BJ (cell line): ENCODE data around the gene TBPL2. TPM values are rescaled to one million over a fixed set of nuclear protein-coding genes. Genes with fewer than 3 reads are reported as not detected.

Experiments used
- CTCF ChIA-PET: fragments of 350-600 bp; formaldehyde crosslinking; extraction: SDS; loops from one replicate; lab custom pipeline; 2021; ENCODE audit warnings: antibody characterized with exemption, inconsistent platforms; lab: Yijun Ruan, JAX
- POLR2A ChIA-PET: fragments of 300-600 bp; sonication (Branson Sonifier 250); formaldehyde crosslinking; extraction: SDS; loops from one replicate; lab custom pipeline; 2021; ENCODE audit warnings: antibody characterized with exemption; lab: Charles Lee
- DNase-seq: peaks from one replicate; pipeline ENCODE4 v3.0.0-alpha.2; 2011; ENCODE audit warnings: low read depth
- H3K27me3 ChIP-seq: 2 replicates; pipeline ENCODE4 v1.6.0; 2011; ENCODE audit warnings: low read length; ENCODE audit not compliant: control insufficient read depth, insufficient read depth
- H3K36me3 ChIP-seq: 2 replicates; pipeline ENCODE4 v1.5.1; 2011; ENCODE audit warnings: low read length; ENCODE audit not compliant: control insufficient read depth, insufficient read depth
- H3K4me3 ChIP-seq: 2 replicates; pipeline ENCODE4 v1.5.1; 2011; ENCODE audit warnings: low read depth, mild to moderate bottlenecking, control low read depth, low read length
- CTCF ChIP-seq: IDR thresholded peaks from 2 replicates; pipeline ENCODE4 v1.5.1; 2011; ENCODE audit warnings: low read depth, mild to moderate bottlenecking, control low read depth, inconsistent platforms, low read length, moderate library complexity; ENCODE audit not compliant: insufficient read depth
- polyA plus RNA-seq: library from polyadenylated mRNA; depleted of rRNA; stranded (reverse); fragments of >200 nt; gene quantifications from 2 replicates; pipeline ENCODE4 v1.2.3, GENCODE V29; 2011

Gene TBPL2
- polyA plus RNA-seq, 1 experiment: not detected

DNA sequence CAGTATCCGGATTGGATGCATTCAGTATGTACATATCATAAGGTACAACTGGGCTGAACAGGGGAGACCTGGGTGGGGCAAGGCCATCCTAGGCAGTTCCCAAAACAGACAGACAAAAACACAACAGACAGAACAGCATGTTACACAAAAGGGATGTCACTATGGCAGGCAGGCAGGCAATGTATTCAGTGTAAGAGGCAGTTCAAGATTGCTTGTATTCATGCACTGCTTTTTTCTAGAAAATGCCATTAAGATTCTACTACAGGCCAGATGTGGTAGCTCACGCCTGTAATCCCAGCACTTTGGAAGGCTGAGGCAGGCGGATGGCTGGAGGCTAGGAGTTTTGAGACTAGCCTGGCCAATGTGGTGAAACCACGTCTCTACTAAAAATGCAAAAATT lies 3.5 kb downstream of the TBPL2 start:
- CTCF ChIA-PET: interaction anchor here (0.7 to 8.7 kb wide), 10 partner anchors 9 to 1050 kb away, joined by 3 to 71 read pairs (median 4); partner anchors contain the start of gene FBXO34

GRCh38 chr14:55436519-55436918 lies 3.9 kb downstream of the TBPL2 start:
- Histone ChIP-seq H3K36me3 (no peaks in the 10 kb centered on the region), H3K27me3 (peaks cover 4% of the 10 kb centered on the region; the same call in 1 of the 2 replicates), H3K4me3 (no peak overlapping the region)
- ChIA-PET POLR2A (no interaction called here), CTCF (interaction anchor here (1.1 to 8.7 kb wide), 4 partner anchors 9 to 1051 kb away, joined by 3 to 71 read pairs (median 6); no protein-coding TSS in a partner anchor)
- DNase-seq: no peak
- no peak for TF ChIP-seq CTCF

More for the DNA sequence above, 3.5 kb downstream of the TBPL2 start:
- Histone ChIP-seq H3K27me3 (peaks cover 4% of the 10 kb centered on the region; the same call in 1 of the 2 replicates), H3K36me3 (no peaks in the 10 kb centered on the region), H3K4me3 (no peak overlapping the region)
- POLR2A ChIA-PET: no interaction called here
- TF ChIP-seq CTCF: no peak
- DNase-seq: no peak

DNA sequence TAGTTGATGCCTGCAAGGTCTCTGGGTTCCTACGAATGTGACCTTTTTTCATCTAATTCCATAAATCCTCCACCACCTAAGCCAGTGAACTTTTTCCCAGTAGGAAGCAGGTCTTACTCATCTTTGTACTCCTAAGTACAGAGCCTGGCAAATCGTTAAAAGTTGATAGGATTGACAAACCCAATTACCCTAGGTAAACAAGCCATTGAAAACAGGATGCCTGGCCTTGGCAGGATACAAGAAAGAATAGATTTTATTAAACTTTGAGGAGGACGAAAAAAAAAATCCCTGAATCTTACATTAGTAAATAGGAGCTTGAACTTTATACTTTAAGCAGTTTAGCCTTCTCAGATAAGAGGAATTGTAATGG lies 5.6 kb downstream of the TBPL2 start:
- no peak for DNase-seq
- Histone ChIP-seq H3K4me3 (no peak overlapping the region), H3K36me3 (no peaks in the 10 kb centered on the region), H3K27me3 (peaks cover 4% of the 10 kb centered on the region; the same call in 1 of the 2 replicates)
- ChIA-PET CTCF (interaction anchor here (0.5 to 8.7 kb wide), 4 partner anchors 11 to 1042 kb away, joined by 3 to 71 read pairs (median 4); no protein-coding TSS in a partner anchor), POLR2A (no interaction called here)
- TF ChIP-seq CTCF: no peak

- ChIA-PET POLR2A (no interaction called here), CTCF (interaction anchor here (0.6 to 8.7 kb wide), 3 partner anchors 12 to 1042 kb away, joined by 3 to 71 read pairs (median 4); no protein-coding TSS in a partner anchor)
- no peak for DNase-seq
- H3K36me3 ChIP-seq: no peaks in the 10 kb centered on the region
- H3K27me3 ChIP-seq: peaks cover 4% of the 10 kb centered on the region; the same call in 1 of the 2 replicates
- no peak overlapping the region for H3K4me3 ChIP-seq
- no peak for TF ChIP-seq CTCF
These were observed 6.3 kb downstream of the TBPL2 start for GRCh38 chr14:55433880-55434804.

GRCh38 chr14:55432628-55433027 lies 7.8 kb downstream of the TBPL2 start:
- H3K36me3 ChIP-seq: no peaks in the 10 kb centered on the region
- ChIA-PET CTCF (interaction anchor here (0.6 to 8.7 kb wide), 8 partner anchors 8 to 1042 kb away, joined by 3 to 71 read pairs (median 3); partner anchors contain the start of gene TBPL2), POLR2A (no interaction called here)
- DNase-seq: no peak
- peaks cover 4% of the 10 kb centered on the region; the same call in 1 of the 2 replicates for H3K27me3 ChIP-seq
- H3K4me3 ChIP-seq: no peak overlapping the region
- TF ChIP-seq CTCF: no peak
